Measurements from ENCODE around the gene QRFP.

QRFP gene

GRCh38 chr9:130930132-130930803 is 33.7 kb upstream of the QRFP start:
- no peak for TF ChIP-seq EZH2phosphoT487 (conservative IDR thresholded peaks at IDR 0.05; ENCODE audit: low read length)
- TF ChIP-seq, protein P1, sequence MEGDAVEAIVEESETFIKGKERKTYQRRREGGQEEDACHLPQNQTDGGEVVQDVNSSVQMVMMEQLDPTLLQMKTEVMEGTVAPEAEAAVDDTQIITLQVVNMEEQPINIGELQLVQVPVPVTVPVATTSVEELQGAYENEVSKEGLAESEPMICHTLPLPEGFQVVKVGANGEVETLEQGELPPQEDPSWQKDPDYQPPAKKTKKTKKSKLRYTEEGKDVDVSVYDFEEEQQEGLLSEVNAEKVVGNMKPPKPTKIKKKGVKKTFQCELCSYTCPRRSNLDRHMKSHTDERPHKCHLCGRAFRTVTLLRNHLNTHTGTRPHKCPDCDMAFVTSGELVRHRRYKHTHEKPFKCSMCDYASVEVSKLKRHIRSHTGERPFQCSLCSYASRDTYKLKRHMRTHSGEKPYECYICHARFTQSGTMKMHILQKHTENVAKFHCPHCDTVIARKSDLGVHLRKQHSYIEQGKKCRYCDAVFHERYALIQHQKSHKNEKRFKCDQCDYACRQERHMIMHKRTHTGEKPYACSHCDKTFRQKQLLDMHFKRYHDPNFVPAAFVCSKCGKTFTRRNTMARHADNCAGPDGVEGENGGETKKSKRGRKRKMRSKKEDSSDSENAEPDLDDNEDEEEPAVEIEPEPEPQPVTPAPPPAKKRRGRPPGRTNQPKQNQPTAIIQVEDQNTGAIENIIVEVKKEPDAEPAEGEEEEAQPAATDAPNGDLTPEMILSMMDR (IDR thresholded peaks at IDR 0.05; ENCODE audit: insufficient read depth, low read length, poor library complexity, severe bottlenecking), result no peak
- Histone ChIP-seq H3K4me2 (ENCODE audit: low read depth, low read length, poor library complexity, severe bottlenecking) (no peak overlapping the region), H4K20me1 (ENCODE audit: low read depth, low read length) (no peaks in the 10 kb centered on the region), H3K79me2 (ENCODE audit: insufficient read depth, low read length) (no peaks in the 10 kb centered on the region), H3F3A (ENCODE audit: insufficient read depth) (no peaks in the 10 kb centered on the region), H3K27ac (ENCODE audit: low read depth, low read length) (no peak overlapping the region), H3K27me3 (ENCODE audit: low read length) (no peaks in the 10 kb centered on the region), H3K9me3 (ENCODE audit: insufficient read depth, low read length) (no peaks in the 10 kb centered on the region), H3K9me2 (replicated peaks; ENCODE audit: insufficient read depth, low read length) (no peaks in the 10 kb centered on the region), H3K36me3 (ENCODE audit: low read length) (no peaks in the 10 kb centered on the region), H3K9ac (ENCODE audit: low read length) (no peak overlapping the region), H2AFZ (ENCODE audit: low read depth, low read length, severe bottlenecking) (no peak overlapping the region), H3K4me3 (ENCODE audit: insufficient read depth, low read length, poor library complexity, severe bottlenecking) (no peak overlapping the region)

DNA sequence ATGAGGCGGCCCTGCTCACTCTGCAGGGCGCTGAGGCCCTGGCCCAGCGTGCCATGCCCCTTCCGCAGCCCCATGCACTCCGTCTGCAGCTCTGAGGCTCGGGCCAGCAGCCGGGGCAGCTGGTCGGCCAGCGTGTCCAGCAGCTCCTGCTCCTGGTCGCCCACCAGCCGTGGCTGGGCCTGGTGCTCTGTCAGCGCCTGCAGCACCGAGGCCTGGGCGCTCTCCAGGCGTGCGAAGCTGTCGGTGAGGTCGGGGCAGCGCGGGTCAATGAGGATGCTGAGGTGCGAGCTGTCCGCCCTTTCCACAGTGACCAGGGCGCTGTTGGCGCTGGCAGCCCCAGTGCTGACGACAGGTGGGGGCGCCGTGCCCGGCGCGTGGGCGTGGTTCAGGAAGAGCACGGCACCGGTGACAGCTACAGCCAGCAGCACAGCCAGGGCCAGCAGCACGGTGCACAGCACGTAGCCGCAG is 33.0 kb upstream of the QRFP start:
- no peaks in the 10 kb centered on the region for H3K9me2 ChIP-seq (replicated peaks; ENCODE audit: insufficient read depth, low read length)
- no peak overlapping the region for H3K9ac ChIP-seq (ENCODE audit: low read length)
- TF ChIP-seq, protein P1 (IDR thresholded peaks at IDR 0.05; ENCODE audit: insufficient read depth, low read length, poor library complexity, severe bottlenecking), result no peak
- TF ChIP-seq EZH2phosphoT487 (conservative IDR thresholded peaks at IDR 0.05; ENCODE audit: low read length), result no peak
- no peaks in the 10 kb centered on the region for H3K27me3 ChIP-seq (ENCODE audit: low read length)
- H3K36me3 ChIP-seq (ENCODE audit: low read length), result no peaks in the 10 kb centered on the region
- no peak overlapping the region for H3K4me3 ChIP-seq (ENCODE audit: insufficient read depth, low read length, poor library complexity, severe bottlenecking)
- H4K20me1 ChIP-seq (ENCODE audit: low read depth, low read length), result no peaks in the 10 kb centered on the region
- no peaks in the 10 kb centered on the region for H3K9me3 ChIP-seq (ENCODE audit: insufficient read depth, low read length)
- no peaks in the 10 kb centered on the region for H3K79me2 ChIP-seq (ENCODE audit: insufficient read depth, low read length)
- no peak overlapping the region for H3K4me2 ChIP-seq (ENCODE audit: low read depth, low read length, poor library complexity, severe bottlenecking)
- no peak overlapping the region for H2AFZ ChIP-seq (ENCODE audit: low read depth, low read length, severe bottlenecking)
- no peak overlapping the region for H3K27ac ChIP-seq (ENCODE audit: low read depth, low read length)
- no peaks in the 10 kb centered on the region for H3F3A ChIP-seq (ENCODE audit: insufficient read depth)

- Histone ChIP-seq H3F3A (ENCODE audit: insufficient read depth) (no peaks in the 10 kb centered on the region), H3K9ac (ENCODE audit: low read length) (no peak overlapping the region), H3K4me2 (ENCODE audit: low read depth, low read length, poor library complexity, severe bottlenecking) (no peak overlapping the region), H2AFZ (ENCODE audit: low read depth, low read length, severe bottlenecking) (no peak overlapping the region), H3K9me3 (ENCODE audit: insufficient read depth, low read length) (no peaks in the 10 kb centered on the region), H3K4me3 (ENCODE audit: insufficient read depth, low read length, poor library complexity, severe bottlenecking) (no peak overlapping the region), H3K36me3 (ENCODE audit: low read length) (no peaks in the 10 kb centered on the region), H4K20me1 (ENCODE audit: low read depth, low read length) (no peaks in the 10 kb centered on the region), H3K79me2 (ENCODE audit: insufficient read depth, low read length) (no peaks in the 10 kb centered on the region), H3K9me2 (replicated peaks; ENCODE audit: insufficient read depth, low read length) (no peaks in the 10 kb centered on the region), H3K27me3 (ENCODE audit: low read length) (no peaks in the 10 kb centered on the region), H3K27ac (ENCODE audit: low read depth, low read length) (no peak overlapping the region)
- TF ChIP-seq, protein P1 (IDR thresholded peaks at IDR 0.05; ENCODE audit: insufficient read depth, low read length, poor library complexity, severe bottlenecking), result no peak
- TF ChIP-seq EZH2phosphoT487 (conservative IDR thresholded peaks at IDR 0.05; ENCODE audit: low read length), result no peak
These were observed 31.6 kb upstream of the QRFP start for GRCh38 chr9:130927995-130928900.

All from SU-DHL-6 (cell line).